ENCODE results near the gene MS4A4A.

Gene MS4A4A

GRCh38 chr11:60347084-60347797 lies 66.8 kb downstream of the MS4A4A start:
- no peak for DNase-seq (ENCODE audit: low read depth in 2 of 2, low spot score in 1 of 2)

- DNase-seq (ENCODE audit: low read depth in 2 of 2, low spot score in 1 of 2): no peak
These were observed 67.7 kb downstream of the MS4A4A start for GRCh38 chr11:60348116-60348515.

- no peak for DNase-seq (ENCODE audit: low read depth in 2 of 2, low spot score in 1 of 2)
These were observed 69.5 kb downstream of the MS4A4A start for GRCh38 chr11:60349990-60350389.

GRCh38 chr11:60357771-60358170 lies 77.3 kb downstream of the MS4A4A start:
- no peak for DNase-seq (ENCODE audit: low read depth in 2 of 2, low spot score in 1 of 2)

Measured in stimulated activated CD8-positive, alpha-beta memory T cell treated with anti-CD3 and anti-CD28 coated beads, Interleukin-4, amount 100 ng/mL, for 4 hours (primary cell).